GM12878 (cell line): ENCODE results near the gene CLIC3. TPM values are rescaled to one million over a fixed set of nuclear protein-coding genes. Genes with fewer than 3 reads are reported as not detected.

Source experiments
- ATAC-seq: fragments of 200-7000 bp; cut with Tn5 transposase; 3 replicates; pipeline ENCODE4 v1.9.1; 2020; ENCODE audit warnings: mild to moderate bottlenecking, moderate library complexity
- BruUV-seq: library from RNA; stranded (reverse); fragments of 400-500 nt; replicated peaks from 2 replicates; lab custom pipeline; 2021; lab: Mats Ljungman, UMichigan
- CTCF ChIA-PET: fragments of 300-600 bp; sonication (Branson Sonifier 250); formaldehyde crosslinking; extraction: SDS; loops from one replicate; lab custom pipeline; 2021; ENCODE audit warnings: inconsistent platforms; lab: Yijun Ruan, JAX
- POLR2A ChIA-PET: fragments of 350-600 bp; formaldehyde crosslinking; extraction: SDS; loops from one replicate; lab custom pipeline; 2021; ENCODE audit warnings: inconsistent platforms; lab: Charles Lee
- RAD21 ChIA-PET: fragments of 300-600 bp; sonication (Branson Sonifier 250); formaldehyde crosslinking; loops from one replicate; lab custom pipeline; 2023; ENCODE audit warnings: antibody characterized with exemption; ENCODE audit not compliant: unreplicated experiment; lab: Charles Lee
- SMC1A ChIA-PET: fragments of 300-600 bp; sonication (Branson Sonifier 250); formaldehyde crosslinking; loops from one replicate; lab custom pipeline; 2023; ENCODE audit not compliant: unreplicated experiment, uncharacterized antibody; lab: Charles Lee
- DNase-seq: peaks from one replicate; pipeline ENCODE4 v3.0.0-alpha.2; 2011; ENCODE audit warnings: low read depth, low spot score
- FAIRE-seq: peaks from 3 replicates; lab custom pipeline; 2011; peaks lifted over from hg19 to GRCh38; lab: Jason Lieb, UNC
- H2AFZ ChIP-seq: 2 replicates; pipeline ENCODE4 v1.6.0; 2011; ENCODE audit warnings: low read depth, low read length, control low read depth; ENCODE audit not compliant: control insufficient read depth
- H3K27ac ChIP-seq: 2 replicates; pipeline ENCODE4 v1.5.1; 2011; ENCODE audit warnings: control low read depth; ENCODE audit not compliant: control insufficient read depth, insufficient read depth
- H3K27me3 ChIP-seq, 2 experiments: replicated peaks in 1 of 2; 2 replicates each; pipeline versions ENCODE4 v1.6.0 to v1.6.1; 2011; ENCODE audit warnings: low read length in 1 of 2; ENCODE audit not compliant: control insufficient read depth in 2 of 2, insufficient read depth in 2 of 2
- H3K36me3 ChIP-seq, 2 experiments: 2 replicates each; pipeline ENCODE4 v1.5.1; 2011; ENCODE audit warnings: low read length in 1 of 2; ENCODE audit not compliant: control insufficient read depth in 2 of 2, insufficient read depth in 2 of 2
- H3K4me1 ChIP-seq: 2 replicates; pipeline ENCODE4 v1.6.1; 2011; ENCODE audit warnings: mild to moderate bottlenecking, low read length, moderate library complexity, mixed read lengths; ENCODE audit not compliant: control insufficient read depth, insufficient read depth
- H3K4me2 ChIP-seq: 2 replicates; pipeline ENCODE4 v1.6.0; 2011; ENCODE audit warnings: control low read depth; ENCODE audit not compliant: control insufficient read depth, insufficient read depth
- H3K4me3 ChIP-seq: fragments of 200-600 bp; sonication (generic); 2 replicates; pipeline ENCODE4 v1.5.1; 2016
- H3K79me2 ChIP-seq: 2 replicates; pipeline ENCODE4 v1.6.0; 2011; ENCODE audit warnings: low read length; ENCODE audit not compliant: control insufficient read depth, insufficient read depth
- H3K9ac ChIP-seq: 2 replicates; pipeline ENCODE4 v1.8.0; 2011; ENCODE audit warnings: low read length, control low read depth, mixed read lengths; ENCODE audit not compliant: control insufficient read depth, insufficient read depth
- H3K9me3 ChIP-seq: replicated peaks from 3 replicates; pipeline ENCODE4 v1.5.1; 2011; ENCODE audit warnings: mild to moderate bottlenecking, low read length; ENCODE audit not compliant: control insufficient read depth, insufficient read depth
- H4K20me1 ChIP-seq: 2 replicates; pipeline ENCODE4 v1.6.0; 2011; ENCODE audit not compliant: control insufficient read depth, insufficient read depth
- CHD1 ChIP-seq: IDR thresholded peaks from 2 replicates; pipeline ENCODE4 v1.6.1; 2012; ENCODE audit warnings: low read depth, low read length, improper control_type of control experiment
- KAT2A ChIP-seq: conservative IDR thresholded peaks from 2 replicates; pipeline ENCODE4 v1.6.1; 2011; ENCODE audit warnings: low read depth, low read length; ENCODE audit not compliant: control insufficient read depth
- MYC ChIP-seq: IDR thresholded peaks from 2 replicates; pipeline ENCODE4 v1.6.1; 2011; ENCODE audit warnings: mild to moderate bottlenecking, low read length, moderate library complexity, inconsistent platforms; ENCODE audit not compliant: insufficient read depth, insufficient replicate concordance, insufficient read length, severe bottlenecking
- NFIC ChIP-seq: IDR thresholded peaks from 2 replicates; pipeline ENCODE4 v1.6.1; 2012; ENCODE audit warnings: low read depth, mild to moderate bottlenecking, inconsistent platforms, low read length, moderate library complexity
- NKRF ChIP-seq: fragments of 450-650 bp; conservative IDR thresholded peaks from 2 replicates; pipeline ENCODE4 v1.6.1; 2017; ENCODE audit warnings: mild to moderate bottlenecking, moderate library complexity
- NR2F1 ChIP-seq: fragments of 450-650 bp; conservative IDR thresholded peaks from 2 replicates; pipeline ENCODE4 v1.6.1; 2017; ENCODE audit warnings: mild to moderate bottlenecking
- POLR2A ChIP-seq: IDR thresholded peaks from 2 replicates; pipeline ENCODE4 v1.6.1; 2011; ENCODE audit warnings: low read depth, mild to moderate bottlenecking, low read length
- POLR2AphosphoS5 ChIP-seq: IDR thresholded peaks from 2 replicates; pipeline ENCODE4 v1.6.1; 2011; ENCODE audit warnings: mild to moderate bottlenecking, low read length, inconsistent platforms
- RCOR1 ChIP-seq: conservative IDR thresholded peaks from 2 replicates; pipeline ENCODE4 v1.6.1; 2012; ENCODE audit warnings: low read depth, low read length, improper control_type of control experiment
- SMARCA5 ChIP-seq: fragments of 450-650 bp; IDR thresholded peaks from 2 replicates; pipeline ENCODE4 v1.6.1; 2017; ENCODE audit warnings: mild to moderate bottlenecking
- SREBF1 ChIP-seq: IDR thresholded peaks from 2 replicates; pipeline ENCODE4 v1.6.1; 2012; ENCODE audit warnings: mild to moderate bottlenecking, low read length
- SREBF2 ChIP-seq: IDR thresholded peaks from 2 replicates; pipeline ENCODE4 v1.6.1; 2012; ENCODE audit warnings: mild to moderate bottlenecking, low read length
- ZBTB33 ChIP-seq: fragments of 450-650 bp; IDR thresholded peaks from 2 replicates; pipeline ENCODE4 v1.6.1; 2017; ENCODE audit warnings: mild to moderate bottlenecking
- WGBS: methylation state at CpG from one replicate; pipeline ENCODE4 v1.1.6; 2016; ENCODE audit warnings: low lambda C conversion rate; ENCODE audit not compliant: insufficient replicate concordance, insufficient coverage; ENCODE audit errors: missing lambda C conversion rate; 5-methylcytosine and 5-hydroxymethylcytosine counted together
- in situ Hi-C: fragments of 300-500 bp; cut with MboI; formaldehyde crosslinking; loops from 9 replicates; pipeline ENCODE4 v1.14.3; 2018; ENCODE audit warnings: mixed read lengths
- intact Hi-C: fragments of 100-400 bp; cut with micrococcal nuclease; formaldehyde crosslinking; loops from one replicate; pipeline ENCODE4 v1.14.2; 2022; ENCODE audit not compliant: unreplicated experiment
- polyA plus RNA-seq, 11 experiments: library from polyadenylated mRNA; depleted of rRNA in 4 of 11; unstranded in 6 of 11; stranded (reverse) in 5 of 11; fragments of >200 nt; fragmentation: Nextera tagmentation in 4 of 11; fragmentation: Illumina TruSeq in 1 of 11; extraction: Ambion mirVana in 4 of 11; extraction: Trizol in 1 of 11; gene quantifications; 1 replicate in 1 of 11; 2 replicates in 10 of 11; pipeline versions ENCODE4 v1.2.1 to v1.2.3, GENCODE V29; 2011 to 2016; ENCODE audit warnings: inconsistent platforms in 2 of 11, missing spikeins in 2 of 11, low read depth in 1 of 11
- total RNA-seq, 4 experiments: library from RNA; depleted of rRNA in 3 of 4; stranded (reverse); fragments of >200 nt in 3 of 4; fragmentation: Illumina TruSeq in 1 of 4; extraction: Trizol in 1 of 4; gene quantifications; 2 replicates each; pipeline versions ENCODE4 v1.2.1 to v1.2.3, GENCODE V29; 2013 to 2021

The CLIC3 gene
- total and polyA plus RNA-seq, 10 of the 15 experiments (the other 5 are each of a cell fraction or from before 2014, with no cell fraction given): 0.31 TPM; not detected in 9

DNA sequence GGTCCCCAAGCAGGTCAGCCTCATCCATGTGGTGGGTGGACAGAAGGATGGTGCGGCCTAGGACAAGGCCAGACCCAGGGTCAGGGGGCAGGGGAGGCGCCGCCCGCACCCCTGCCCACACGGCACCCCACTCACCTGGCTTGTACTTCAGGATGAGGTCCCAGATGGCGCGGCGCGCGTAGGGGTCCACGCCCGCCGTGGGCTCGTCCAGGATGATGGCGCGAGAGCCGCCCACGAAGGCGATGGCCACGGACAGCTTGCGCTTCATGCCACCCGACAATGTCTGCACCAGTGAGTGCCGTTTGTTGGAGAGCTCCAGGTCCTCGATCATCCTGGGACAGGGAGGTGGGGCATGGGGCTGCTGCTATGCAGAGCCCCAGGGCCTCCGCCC, 19.2 kb upstream of the CLIC3 start:
- no TSS peak for BruUV-seq
- Histone ChIP-seq H3K9me3 (no peaks in the 10 kb centered on the region; the same call in 2 of the 3 replicates), H3K36me3 (no peaks in the 10 kb centered on the region), H3K4me2 (no peak overlapping the region), H3K27ac (no peak overlapping the region), H3K9ac (no peak overlapping the region), H4K20me1 (no peaks in the 10 kb centered on the region), H3K4me3 (no peak overlapping the region), H2AFZ (no peak overlapping the region), H3K4me1 (no peaks in the 10 kb centered on the region), H3K27me3 (no peaks in the 10 kb centered on the region), H3K79me2 (no peaks in the 10 kb centered on the region)
- TF ChIP-seq ZBTB33 (no peak), SMARCA5 (no peak), RCOR1 (no peak), SREBF2 (no peak), NKRF (no peak), POLR2A (no peak), CHD1 (no peak), SREBF1 (no peak), NFIC (no peak), MYC (no peak), NR2F1 (no peak), POLR2AphosphoS5 (no peak), KAT2A (no peak)
- CTCF ChIA-PET: no interaction called here
- RAD21 ChIA-PET: no interaction called here
- no peak for DNase-seq
- in situ Hi-C loops (no loop called here), intact Hi-C loops (no loop called here)
- no peak for ATAC-seq
- SMC1A ChIA-PET: no interaction called here
- 79% methylated on average over 25 of the region's 25 CpGs for WGBS
- no peak for FAIRE-seq
- POLR2A ChIA-PET: no interaction called here
